GM19455 (cell line): ENCODE measurements around the gene CCNE1.

ENCODE experiments used
- ATAC-seq: cut with Tn5 transposase; IDR thresholded peaks from one replicate; pipeline ENCODE4 v1.9.1; 2021; ENCODE audit not compliant: unreplicated experiment

CCNE1 gene

DNA sequence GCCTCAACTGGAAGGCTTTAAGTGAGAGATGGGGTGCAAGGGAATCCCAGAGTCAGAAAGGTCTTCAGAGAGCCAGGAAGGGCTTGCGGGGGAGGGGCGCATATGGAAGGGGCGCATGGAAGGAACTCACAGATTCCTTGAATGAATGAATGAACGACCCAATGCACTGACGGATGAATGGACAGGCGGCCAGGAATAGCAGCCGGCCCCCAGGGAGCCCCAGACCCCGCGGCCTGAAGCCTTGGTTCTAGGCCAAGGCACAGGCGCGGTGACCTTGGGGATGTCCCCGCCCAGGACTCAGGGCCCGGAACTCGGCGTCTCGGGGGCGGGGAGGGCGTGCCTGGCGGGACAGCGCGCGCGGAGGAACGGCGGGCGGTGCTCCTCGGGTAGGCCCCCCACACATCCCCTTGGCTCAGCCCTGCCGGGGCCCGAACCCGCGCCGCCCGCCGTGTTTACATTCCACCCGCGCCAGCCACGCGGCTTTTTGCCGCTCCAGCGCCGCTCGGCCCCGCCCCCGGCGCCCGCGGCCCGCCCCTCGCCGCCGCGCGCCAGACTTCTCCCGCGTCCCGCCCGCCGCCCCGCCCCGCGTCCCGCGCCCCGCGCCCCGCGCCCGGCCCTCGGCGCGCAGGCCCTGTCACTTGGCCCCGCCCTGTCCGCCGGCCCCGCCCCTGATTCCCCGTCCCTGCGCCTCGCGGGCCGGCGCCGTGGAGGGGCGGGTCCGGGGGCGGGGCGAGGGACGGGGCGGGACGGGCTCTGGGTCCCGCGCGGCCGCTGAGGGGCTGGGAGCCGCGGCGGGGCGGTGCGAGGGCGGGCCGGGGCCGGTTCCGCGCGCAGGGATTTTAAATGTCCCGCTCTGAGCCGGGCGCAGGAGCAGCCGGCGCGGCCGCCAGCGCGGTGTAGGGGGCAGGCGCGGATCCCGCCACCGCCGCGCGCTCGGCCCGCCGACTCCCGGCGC lies at the start of gene CCNE1:
TSS of gene CCNE1 (plus strand) at position 867 of the 955 bp plus-strand sequence. CDS start 565 bp downstream, outside the sequence.
- peak; percentile 62 for ATAC-seq

GRCh38 chr19:29763196-29763595 lies 48.6 kb upstream of the CCNE1 start:
- no peak for ATAC-seq

- ATAC-seq, result no peak
Observed at GRCh38 chr19:29764361-29764760, 47.4 kb upstream of the CCNE1 start.

GRCh38 chr19:29766100-29766499 lies 45.7 kb upstream of the CCNE1 start:
- no peak for ATAC-seq

DNA sequence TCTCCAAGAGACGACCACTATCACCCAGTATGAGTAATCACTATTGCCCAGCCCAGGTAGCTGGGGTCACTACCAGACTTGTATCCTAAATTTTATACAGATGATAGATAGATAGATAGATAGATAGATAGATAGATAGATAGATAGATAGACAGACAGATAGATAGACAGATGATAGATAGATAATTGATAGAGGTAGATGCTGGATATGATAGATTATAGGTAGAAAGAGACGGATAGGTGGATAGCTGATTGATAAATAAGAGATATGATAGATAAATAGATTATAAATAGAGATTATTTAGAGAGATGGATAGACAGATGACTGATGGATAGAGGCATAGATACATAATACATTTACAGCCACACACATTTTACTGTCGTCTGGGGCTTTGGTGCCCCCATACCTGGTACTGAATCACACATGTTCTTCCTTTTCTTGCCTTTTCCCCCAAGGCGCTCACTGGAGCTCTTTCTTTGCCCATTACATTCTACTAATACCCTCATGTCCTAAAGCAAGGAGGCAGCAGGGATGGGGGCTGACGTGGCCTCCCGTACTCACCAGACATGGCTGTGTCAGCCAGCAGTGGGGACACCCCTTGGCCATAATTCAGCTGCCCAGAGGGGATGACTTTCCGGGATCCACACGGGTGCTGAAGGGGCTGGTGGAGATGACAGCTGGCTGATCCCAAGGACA lies 44.6 kb upstream of the CCNE1 start:
- ATAC-seq, result no peak

DNA sequence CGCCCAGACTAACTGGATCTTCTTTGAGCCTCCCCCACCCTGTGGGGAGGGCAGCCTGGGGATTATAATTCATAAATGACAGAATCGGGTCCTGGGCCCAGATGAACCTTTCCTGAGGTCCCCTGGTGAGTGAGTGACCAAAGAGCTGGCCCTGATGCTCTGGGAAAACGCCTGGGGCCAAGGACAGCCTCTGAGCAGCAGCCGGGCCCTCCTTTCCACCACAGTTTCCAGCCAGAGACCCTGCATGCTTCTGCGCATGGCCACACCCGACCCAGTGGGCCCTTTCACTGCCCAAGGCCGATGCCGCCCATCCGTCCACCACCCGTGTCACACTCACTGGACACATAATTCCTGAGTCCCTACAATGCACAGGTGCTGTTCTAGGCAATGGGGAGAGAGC lies 43.6 kb upstream of the CCNE1 start:
- no peak for ATAC-seq

- no peak for ATAC-seq
Observed at GRCh38 chr19:29769997-29770396, 41.8 kb upstream of the CCNE1 start.

- no peak for ATAC-seq
Observed at GRCh38 chr19:29770648-29771047, 41.1 kb upstream of the CCNE1 start.

GRCh38 chr19:29771708-29772414 lies 39.9 kb upstream of the CCNE1 start:
- ATAC-seq, result no peak

GRCh38 chr19:29772696-29773095 lies 39.1 kb upstream of the CCNE1 start:
- no peak for ATAC-seq

GRCh38 chr19:29773141-29773540 lies 38.6 kb upstream of the CCNE1 start:
- ATAC-seq, result no peak

DNA sequence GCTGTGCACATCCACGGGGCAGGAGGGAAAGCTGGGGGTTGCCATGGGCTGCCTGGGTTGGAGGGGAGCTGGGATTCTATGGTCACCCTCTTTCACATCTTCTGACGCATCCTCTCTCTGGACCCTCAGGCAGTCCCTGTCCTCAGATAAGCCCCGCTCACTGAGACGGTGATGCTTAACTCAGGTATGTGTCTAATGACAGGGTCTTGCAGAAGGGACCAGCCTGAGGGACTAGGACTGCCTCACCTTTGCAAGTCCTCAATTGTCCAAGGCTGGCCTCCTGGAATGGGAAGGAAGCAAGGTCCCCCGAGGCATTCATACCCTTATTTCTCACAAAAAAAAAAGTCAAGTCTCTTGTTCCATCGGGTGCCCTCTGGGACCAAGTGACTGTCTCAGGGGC lies 37.7 kb upstream of the CCNE1 start:
- ATAC-seq, result no peak

GRCh38 chr19:29777781-29778309 lies 33.9 kb upstream of the CCNE1 start:
- no peak for ATAC-seq

GRCh38 chr19:29779921-29780320 lies 31.9 kb upstream of the CCNE1 start:
- ATAC-seq, result no peak

- ATAC-seq, result no peak
Observed at GRCh38 chr19:29781386-29782259, 30.2 kb upstream of the CCNE1 start.

DNA sequence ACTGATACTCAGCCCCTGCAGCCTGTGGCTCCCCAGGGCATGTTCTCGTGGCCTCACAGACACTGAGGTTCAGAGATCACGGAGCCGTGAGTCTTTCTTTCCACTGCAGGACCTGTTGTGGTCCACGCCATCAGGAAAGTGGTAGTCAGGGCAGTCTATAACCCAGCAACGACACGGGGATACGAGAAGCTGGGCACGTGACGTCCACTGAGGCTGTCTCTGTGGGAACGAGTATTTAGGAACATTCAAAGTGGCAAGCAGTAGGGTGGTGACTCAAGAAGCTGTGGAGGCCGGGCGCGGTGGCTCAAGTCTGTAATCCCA lies 29.6 kb upstream of the CCNE1 start:
- ATAC-seq, result no peak

- ATAC-seq, result no peak
Observed at GRCh38 chr19:29783627-29784190, 28.1 kb upstream of the CCNE1 start.

DNA sequence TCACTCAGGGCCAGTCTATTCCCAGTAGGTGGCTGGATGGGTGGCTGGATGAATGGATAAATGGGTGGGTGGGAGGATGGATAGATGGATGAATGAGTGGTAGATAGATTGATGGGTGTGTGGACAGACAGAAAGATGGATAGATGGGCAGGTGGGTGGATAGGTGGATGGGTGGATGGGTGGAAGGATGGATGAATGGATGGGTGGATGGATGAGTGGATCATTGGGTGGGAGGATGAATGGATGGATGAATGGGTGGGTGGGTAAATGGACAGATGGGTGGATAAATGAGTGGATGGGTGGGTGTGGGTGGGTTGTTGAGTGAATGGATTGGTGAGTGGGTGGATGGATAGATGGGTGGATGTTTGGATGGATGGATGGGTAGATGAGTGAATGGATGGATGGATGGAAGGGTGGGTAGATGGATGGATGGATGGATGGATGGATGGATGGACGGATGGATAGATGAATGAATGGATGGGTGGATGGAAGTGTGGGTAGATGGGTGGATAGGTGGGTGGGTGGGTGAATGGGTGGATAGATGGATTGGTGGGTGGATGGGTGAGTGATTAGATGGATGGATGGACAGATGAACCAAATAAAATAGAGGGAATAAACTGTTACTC lies 27.1 kb upstream of the CCNE1 start:
- ATAC-seq, result no peak

DNA sequence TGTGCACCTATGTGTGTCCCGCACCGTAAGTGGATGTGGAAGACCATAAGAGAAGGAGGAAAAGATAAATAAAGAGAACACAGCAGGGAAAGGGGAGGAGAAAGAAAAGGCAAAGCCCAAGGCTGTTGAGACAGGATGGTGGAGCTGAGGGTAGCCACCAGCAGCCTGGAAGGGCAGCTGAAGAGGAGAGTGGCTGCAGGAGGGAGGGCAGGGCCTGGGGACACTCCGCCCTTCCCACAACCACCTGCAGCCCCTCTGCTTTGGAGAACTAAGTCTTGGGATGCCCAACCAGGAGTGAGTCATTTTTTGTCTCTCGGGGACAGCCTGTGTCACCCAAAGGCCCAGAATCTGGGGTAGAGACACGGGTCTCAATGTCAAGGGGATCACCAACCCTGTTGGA lies 26.4 kb upstream of the CCNE1 start:
- no peak for ATAC-seq
